SK-N-SH (cell line): ENCODE data around the gene SETD4. TPM values are rescaled to one million over a fixed set of nuclear protein-coding genes. Genes with fewer than 3 reads are reported as not detected.

Experiments
- CTCF ChIA-PET: fragments of 300-600, 350-600 bp; formaldehyde crosslinking; extraction: SDS; loops from one replicate; lab custom pipeline; 2021; lab: Yijun Ruan, JAX
- POLR2A ChIA-PET: fragments of 350-600 bp; sonication (Branson Sonifier 250); formaldehyde crosslinking; extraction: SDS; loops from one replicate; lab custom pipeline; 2020; ENCODE audit warnings: antibody characterized with exemption, inconsistent platforms; lab: Yijun Ruan, JAX
- DNase-seq: peaks from one replicate; pipeline ENCODE4 v3.0.0; 2012
- H2AFZ ChIP-seq: fragments of 200-600 bp; sonication (generic); 2 replicates; pipeline ENCODE4 v1.8.1; 2016; ENCODE audit warnings: antibody characterized with exemption, mild to moderate bottlenecking, low read depth
- H3F3A ChIP-seq: fragments of 200-600 bp; sonication (generic); replicated peaks from 2 replicates; pipeline ENCODE3; 2016; ENCODE audit warnings: antibody characterized with exemption, mild to moderate bottlenecking; ENCODE audit not compliant: insufficient read depth
- H3K27ac ChIP-seq, 2 experiments: fragments of 200-500 bp in 1 of 2; fragments of 200-600 bp in 1 of 2; sonication (Bioruptor generic) in 1 of 2; sonication (generic), shearing (Covaris generic) in 1 of 2; 2 replicates each; pipeline versions ENCODE4 v1.5.1 to v1.6.1; 2014 to 2016; ENCODE audit warnings: low read depth in 2 of 2, inconsistent platforms in 1 of 2, low read length in 1 of 2, mild to moderate bottlenecking in 1 of 2, mixed read lengths in 1 of 2
- H3K27me3 ChIP-seq: fragments of 200-600 bp; sonication (generic), shearing (Covaris generic); 2 replicates; pipeline ENCODE4 v1.6.1; 2016; ENCODE audit warnings: mixed run types; ENCODE audit not compliant: insufficient read depth
- H3K36me3 ChIP-seq, 2 experiments: fragments of 200-500 bp in 1 of 2; fragments of 200-600 bp in 1 of 2; sonication (Bioruptor generic) in 1 of 2; sonication (generic) in 1 of 2; replicated peaks in 1 of 2; 2 replicates each; pipeline versions ENCODE3 to v1.5.1; 2014 to 2016; ENCODE audit warnings: low read length in 1 of 2, mild to moderate bottlenecking in 1 of 2; ENCODE audit not compliant: insufficient read depth in 2 of 2, control insufficient read depth in 1 of 2
- H3K4me1 ChIP-seq, 2 experiments: fragments of 200-500 bp in 1 of 2; fragments of 200-600 bp in 1 of 2; sonication (Bioruptor generic) in 1 of 2; sonication (generic), shearing (Covaris generic) in 1 of 2; 2 replicates each; pipeline versions ENCODE4 v1.5.1 to v1.6.1; 2014 to 2016; ENCODE audit warnings: low read depth in 1 of 2, low read length in 1 of 2, mixed run types in 1 of 2; ENCODE audit not compliant: insufficient read depth in 2 of 2, control insufficient read depth in 1 of 2
- H3K4me2 ChIP-seq: fragments of 200-600 bp; sonication (generic), shearing (Covaris generic); 2 replicates; pipeline ENCODE4 v1.6.1; 2017; ENCODE audit warnings: mixed run types
- H3K4me3 ChIP-seq, 2 experiments: fragments of 200-500 bp in 1 of 2; fragments of 200-600 bp in 1 of 2; sonication (Bioruptor generic) in 1 of 2; sonication (generic), shearing (Covaris generic) in 1 of 2; 2 replicates each; pipeline versions ENCODE4 v1.5.1 to v1.8.1; 2014 to 2016; ENCODE audit warnings: low read depth in 2 of 2, inconsistent platforms in 1 of 2, low read length in 1 of 2, mild to moderate bottlenecking in 1 of 2, mixed read lengths in 1 of 2, moderate library complexity in 1 of 2
- H3K79me2 ChIP-seq: fragments of 200-600 bp; sonication (generic); 2 replicates; pipeline ENCODE4 v1.8.1; 2017; ENCODE audit warnings: mild to moderate bottlenecking; ENCODE audit not compliant: insufficient read depth
- H3K9ac ChIP-seq: fragments of 200-600 bp; sonication (generic); 2 replicates; pipeline ENCODE4 v1.6.1; 2017; ENCODE audit warnings: mixed run types
- H3K9me2 ChIP-seq: fragments of 200-600 bp; sonication (generic); 2 replicates; pipeline ENCODE4 v1.6.1; 2017; ENCODE audit warnings: mixed run types
- H3K9me3 ChIP-seq: fragments of 200-600 bp; sonication (generic); 2 replicates; pipeline ENCODE4 v1.6.1; 2017; ENCODE audit warnings: mixed run types, mild to moderate bottlenecking, moderate library complexity
- H4K20me1 ChIP-seq: fragments of 200-600 bp; sonication (generic); 2 replicates; pipeline ENCODE4 v1.6.1; 2017; ENCODE audit warnings: mild to moderate bottlenecking, mixed run types; ENCODE audit not compliant: insufficient read depth
- CHD2 ChIP-seq: fragments of 150-350 bp; IDR thresholded peaks from 2 replicates; pipeline ENCODE4 v1.6.1; 2018; ENCODE audit warnings: low read length; ENCODE audit not compliant: partially characterized antibody
- ELF1 ChIP-seq: IDR thresholded peaks from 2 replicates; pipeline ENCODE4 v1.4.0; 2012
- EP300 ChIP-seq, 2 experiments: IDR thresholded peaks; 2 replicates each; pipeline versions ENCODE4 v1.4.0 to v1.6.1; 2012; ENCODE audit warnings: borderline replicate concordance in 1 of 2, low read depth in 1 of 2, low read length in 1 of 2
- EZH2phosphoT487 ChIP-seq: fragments of 200-600 bp; sonication (generic); IDR thresholded peaks from 2 replicates; pipeline ENCODE4 v1.6.1; 2017; ENCODE audit warnings: low read depth, mixed run types, mild to moderate bottlenecking, antibody characterized with exemption, moderate library complexity, borderline replicate concordance
- FOXJ3 ChIP-seq: sonication (generic); formaldehyde crosslinking; IDR thresholded peaks from 2 replicates; pipeline ENCODE4 v1.5.1; 2020; ENCODE audit warnings: mild to moderate bottlenecking, missing genetic modification reagents
- FOXM1 ChIP-seq: IDR thresholded peaks from 2 replicates; pipeline ENCODE4 v1.4.0; 2012; ENCODE audit warnings: low read depth, mild to moderate bottlenecking
- GABPA ChIP-seq: IDR thresholded peaks from 2 replicates; pipeline ENCODE4 v1.4.0; 2012; ENCODE audit warnings: low read depth, mild to moderate bottlenecking
- GATA2 ChIP-seq: sonication (generic); formaldehyde crosslinking; IDR thresholded peaks from 2 replicates; pipeline ENCODE4 v1.5.0; 2020; ENCODE audit warnings: mild to moderate bottlenecking, missing genetic modification reagents
- IRF3 ChIP-seq: fragments of 150-350 bp; IDR thresholded peaks from 2 replicates; pipeline ENCODE4 v1.6.1; 2016; ENCODE audit warnings: mild to moderate bottlenecking, low read depth, low read length
- JUND ChIP-seq: IDR thresholded peaks from 2 replicates; pipeline ENCODE4 v1.4.0; 2012
- NFIC ChIP-seq: IDR thresholded peaks from 2 replicates; pipeline ENCODE4 v1.4.0; 2012; ENCODE audit warnings: borderline replicate concordance
- POLR2AphosphoS5 ChIP-seq: IDR thresholded peaks from 2 replicates; pipeline ENCODE4 v1.6.1; 2012; ENCODE audit warnings: low read depth, low read length
- RFX5 ChIP-seq: IDR thresholded peaks from 2 replicates; pipeline ENCODE4 v1.6.1; 2012; ENCODE audit warnings: mild to moderate bottlenecking, improper control_type of control experiment, low read length
- RXRA ChIP-seq: IDR thresholded peaks from 2 replicates; pipeline ENCODE4 v1.4.0; 2012; ENCODE audit warnings: low read depth, mild to moderate bottlenecking, borderline replicate concordance
- SIN3A ChIP-seq: IDR thresholded peaks from 2 replicates; pipeline ENCODE4 v1.6.1; 2012; ENCODE audit warnings: low read depth, mild to moderate bottlenecking, low read length, moderate library complexity, borderline replicate concordance
- SMC3 ChIP-seq: IDR thresholded peaks from 2 replicates; pipeline ENCODE4 v1.6.1; 2012; ENCODE audit warnings: low read depth, low read length, improper control_type of control experiment
- TAF1 ChIP-seq: IDR thresholded peaks from 2 replicates; pipeline ENCODE4 v1.6.1; 2012; ENCODE audit warnings: low read depth, mild to moderate bottlenecking, low read length, moderate library complexity, borderline replicate concordance
- TEAD4 ChIP-seq: IDR thresholded peaks from 2 replicates; pipeline ENCODE4 v1.4.0; 2012; ENCODE audit warnings: mild to moderate bottlenecking, borderline replicate concordance; ENCODE audit not compliant: insufficient read depth
- WGBS: methylation state at CpG from one replicate; pipeline ENCODE4 v1.1.6; 2017; ENCODE audit warnings: low lambda C conversion rate; 5-methylcytosine and 5-hydroxymethylcytosine counted together
- polyA plus RNA-seq, 3 experiments: library from polyadenylated mRNA; depleted of rRNA; stranded (reverse); fragments of >200 nt; gene quantifications; 2 replicates each; pipeline ENCODE4 v1.2.3, GENCODE V29; 2012
- TF ChIP-seq, protein P1 (sequence below): IDR thresholded peaks from 2 replicates; pipeline ENCODE4 v1.4.0; 2012; ENCODE audit warnings: low read depth
- TF ChIP-seq, protein P2 (sequence below): IDR thresholded peaks from 2 replicates; pipeline ENCODE4 v1.4.0; 2012; ENCODE audit warnings: low read depth, borderline replicate concordance
- TF ChIP-seq, protein P3 (sequence below): fragments of 150-350 bp; IDR thresholded peaks from 2 replicates; pipeline ENCODE4 v1.6.1; 2017; ENCODE audit warnings: antibody characterized with exemption, low read length, low read depth, borderline replicate concordance

SETD4 gene
- polyA plus RNA-seq, 1 of the 3 experiments (the other 2 are of a cell fraction) = 15.9 TPM

DNA sequence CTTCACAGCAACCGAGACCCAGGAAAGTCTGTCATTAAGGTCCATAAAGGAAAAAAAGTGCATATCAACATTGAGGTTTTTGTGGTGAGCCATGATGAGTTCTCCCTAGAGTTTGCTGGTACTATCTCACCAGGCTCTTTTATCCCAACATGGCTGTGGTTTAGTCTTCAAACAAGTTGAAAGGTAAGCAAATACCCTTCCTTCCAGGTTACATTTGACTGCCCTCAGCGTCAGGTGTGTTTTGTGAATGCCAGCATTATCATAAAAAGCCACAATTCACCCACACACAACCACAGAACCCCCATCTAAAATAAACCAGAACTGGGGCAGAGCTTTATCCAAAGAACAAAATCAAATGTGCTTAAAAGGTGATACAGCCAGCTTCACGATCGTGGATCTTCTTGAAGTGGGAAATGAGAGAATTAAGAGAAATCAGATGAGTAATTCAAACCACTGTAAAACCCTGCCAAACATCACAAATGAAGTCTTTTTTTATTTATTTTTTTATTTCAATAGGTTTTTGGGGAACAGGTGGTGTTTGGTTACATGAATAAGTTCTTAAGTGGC is 64.7 kb downstream of the SETD4 start:
- Histone ChIP-seq H3K4me1 (no peaks in the 10 kb centered on the region), H3K9me2 (no peaks in the 10 kb centered on the region), H4K20me1 (no peaks in the 10 kb centered on the region), H3K36me3 (no peaks in the 10 kb centered on the region), H3K27me3 (peaks cover 24% of the 10 kb centered on the region; the same call in 1 of the 2 replicates), H3K27ac (no peak overlapping the region), H2AFZ (no peak overlapping the region), H3K4me3 (no peak overlapping the region), H3K9ac (no peak overlapping the region), H3K4me2 (no peak overlapping the region), H3K79me2 (no peaks in the 10 kb centered on the region), H3F3A (no peaks in the 10 kb centered on the region), H3K9me3 (no peaks in the 10 kb centered on the region)
- WGBS = 25% methylated on average over 4 of the region's 4 CpGs
- ChIA-PET POLR2A (no interaction called here), CTCF (interaction anchor here (1.8 kb wide), 1 partner anchor 55 kb away, joined by 5 read pairs; no protein-coding TSS in a partner anchor)
- no peak for DNase-seq
- TF ChIP-seq CHD2 = no peak
- TF ChIP-seq TEAD4 = no peak
- no peak for TF ChIP-seq RFX5
- TF ChIP-seq FOXJ3 = no peak
- TF ChIP-seq EP300 (IDR thresholded peaks at IDR 0.05; ENCODE audit: borderline replicate concordance in 1 of 2, low read depth in 1 of 2, low read length in 1 of 2) = no peak
- no peak for TF ChIP-seq FOXM1
- TF ChIP-seq, protein P1, sequence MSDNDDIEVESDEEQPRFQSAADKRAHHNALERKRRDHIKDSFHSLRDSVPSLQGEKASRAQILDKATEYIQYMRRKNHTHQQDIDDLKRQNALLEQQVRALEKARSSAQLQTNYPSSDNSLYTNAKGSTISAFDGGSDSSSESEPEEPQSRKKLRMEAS = no peak
- TF ChIP-seq SMC3 = no peak
- TF ChIP-seq GATA2 (CRISPR knock-in tag) = no peak
- TF ChIP-seq NFIC = no peak

DNA sequence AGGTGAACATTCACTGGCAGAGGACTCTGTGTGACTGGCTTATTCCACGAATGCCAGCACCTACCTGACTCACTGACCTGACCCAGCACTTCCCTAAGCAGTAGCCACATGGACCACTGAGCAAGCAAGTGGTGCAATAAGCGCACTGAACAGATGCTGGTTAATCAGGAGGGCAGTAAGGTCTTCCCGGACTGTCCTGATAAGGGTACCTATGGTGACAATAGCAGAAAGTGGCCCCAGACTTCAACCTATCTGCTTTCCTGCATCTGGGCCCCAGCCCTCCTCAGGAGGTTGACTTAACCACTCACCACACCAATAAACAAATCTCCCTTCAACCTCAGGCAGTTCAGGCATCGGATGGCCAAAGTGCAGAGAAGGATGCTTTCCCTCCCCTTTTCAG is 65.7 kb downstream of the SETD4 start:
- no peaks in the 10 kb centered on the region for H3K9me2 ChIP-seq
- 14% methylated on average over 4 of the region's 4 CpGs for WGBS
- TF ChIP-seq, protein P2, sequence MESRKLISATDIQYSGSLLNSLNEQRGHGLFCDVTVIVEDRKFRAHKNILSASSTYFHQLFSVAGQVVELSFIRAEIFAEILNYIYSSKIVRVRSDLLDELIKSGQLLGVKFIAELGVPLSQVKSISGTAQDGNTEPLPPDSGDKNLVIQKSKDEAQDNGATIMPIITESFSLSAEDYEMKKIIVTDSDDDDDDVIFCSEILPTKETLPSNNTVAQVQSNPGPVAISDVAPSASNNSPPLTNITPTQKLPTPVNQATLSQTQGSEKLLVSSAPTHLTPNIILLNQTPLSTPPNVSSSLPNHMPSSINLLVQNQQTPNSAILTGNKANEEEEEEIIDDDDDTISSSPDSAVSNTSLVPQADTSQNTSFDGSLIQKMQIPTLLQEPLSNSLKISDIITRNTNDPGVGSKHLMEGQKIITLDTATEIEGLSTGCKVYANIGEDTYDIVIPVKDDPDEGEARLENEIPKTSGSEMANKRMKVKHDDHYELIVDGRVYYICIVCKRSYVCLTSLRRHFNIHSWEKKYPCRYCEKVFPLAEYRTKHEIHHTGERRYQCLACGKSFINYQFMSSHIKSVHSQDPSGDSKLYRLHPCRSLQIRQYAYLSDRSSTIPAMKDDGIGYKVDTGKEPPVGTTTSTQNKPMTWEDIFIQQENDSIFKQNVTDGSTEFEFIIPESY = no peak
- TF ChIP-seq RFX5 (no peak), ELF1 (no peak), GABPA (no peak), EZH2phosphoT487 (no peak), POLR2AphosphoS5 (no peak), SIN3A (no peak), IRF3 (no peak), JUND (no peak), TAF1 (no peak), FOXJ3 (no peak), RXRA (no peak), GATA2 (CRISPR knock-in tag) (no peak)
- TF ChIP-seq, protein P3, sequence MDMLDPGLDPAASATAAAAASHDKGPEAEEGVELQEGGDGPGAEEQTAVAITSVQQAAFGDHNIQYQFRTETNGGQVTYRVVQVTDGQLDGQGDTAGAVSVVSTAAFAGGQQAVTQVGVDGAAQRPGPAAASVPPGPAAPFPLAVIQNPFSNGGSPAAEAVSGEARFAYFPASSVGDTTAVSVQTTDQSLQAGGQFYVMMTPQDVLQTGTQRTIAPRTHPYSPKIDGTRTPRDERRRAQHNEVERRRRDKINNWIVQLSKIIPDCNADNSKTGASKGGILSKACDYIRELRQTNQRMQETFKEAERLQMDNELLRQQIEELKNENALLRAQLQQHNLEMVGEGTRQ = no peak
- no peaks in the 10 kb centered on the region for H3K4me1 ChIP-seq
- no peak overlapping the region for H3K9ac ChIP-seq
- no peaks in the 10 kb centered on the region for H3K36me3 ChIP-seq
- H3K27me3 ChIP-seq = peaks cover 24% of the 10 kb centered on the region; the same call in 1 of the 2 replicates
- no peaks in the 10 kb centered on the region for H3K79me2 ChIP-seq
- POLR2A ChIA-PET = no interaction called here
- H3K9me3 ChIP-seq = no peaks in the 10 kb centered on the region
- no peak for DNase-seq
- no peak overlapping the region for H3K4me3 ChIP-seq
- no peaks in the 10 kb centered on the region for H4K20me1 ChIP-seq
- no peak overlapping the region for H2AFZ ChIP-seq
- H3K4me2 ChIP-seq = no peak overlapping the region
- CTCF ChIA-PET = interaction anchor here (1.8 kb wide), 1 partner anchor 54 kb away, joined by 5 read pairs; no protein-coding TSS in a partner anchor
- H3K27ac ChIP-seq = no peak overlapping the region
- no peaks in the 10 kb centered on the region for H3F3A ChIP-seq
